ELF-1 (cell line): ENCODE measurements around the gene MYRIP.
"Not testable (repeated sequence)": the region's sequence is repeated elsewhere in the genome, so short reads cannot be mapped to it uniquely, and the experiment has no call there.

ENCODE experiments used
- DNase-seq: peaks from one replicate; pipeline ENCODE4 v3.0.0-alpha.2; 2016; ENCODE audit warnings: low read depth, low spot score

The MYRIP gene

GRCh38 chr3:40035177-40035576, 225.8 kb downstream of the MYRIP start:
- DNase-seq, result no peak

DNA sequence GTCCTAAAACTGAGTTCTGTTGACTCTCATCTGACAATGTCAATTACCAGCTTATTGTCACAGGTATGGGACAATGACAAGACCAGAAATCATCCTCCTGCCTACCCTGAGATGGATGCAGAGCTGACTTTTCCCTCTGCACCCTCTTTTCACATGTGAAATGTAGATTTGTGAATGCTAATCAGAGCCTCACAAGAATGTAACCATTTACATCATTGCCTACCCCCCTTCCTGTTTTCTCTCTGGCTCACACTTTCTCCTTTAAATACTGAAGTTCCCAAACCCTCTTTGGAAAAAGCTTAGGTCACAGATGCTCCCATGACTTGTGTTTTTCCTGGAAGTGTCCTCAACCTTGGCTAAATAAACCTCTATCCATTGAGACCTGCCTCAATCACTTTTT, 228.2 kb downstream of the MYRIP start:
- no peak for DNase-seq

GRCh38 chr3:40042752-40043443, 233.5 kb downstream of the MYRIP start:
- no peak for DNase-seq

GRCh38 chr3:40043444-40043755, 234.0 kb downstream of the MYRIP start:
- DNase-seq, result no peak

DNA sequence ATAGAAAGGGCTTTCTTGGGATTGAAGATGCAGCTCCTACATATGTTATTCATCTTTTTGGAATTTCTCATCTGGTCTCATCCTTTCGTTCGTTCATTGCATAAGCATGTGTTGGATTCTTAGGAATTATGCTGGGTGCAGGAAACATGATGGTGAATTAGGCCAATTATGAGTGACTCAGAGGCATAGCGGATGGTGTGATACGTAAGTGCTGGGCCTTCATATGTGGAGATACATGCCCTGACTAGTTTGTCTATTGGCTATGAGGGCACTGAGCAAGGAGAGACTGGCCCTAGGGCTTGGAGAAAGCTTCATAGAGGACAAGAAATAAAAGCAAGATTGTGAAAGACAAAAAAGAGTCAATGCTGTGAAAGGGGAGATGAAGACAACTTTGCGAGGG, 235.1 kb downstream of the MYRIP start:
- DNase-seq, result no peak

DNA sequence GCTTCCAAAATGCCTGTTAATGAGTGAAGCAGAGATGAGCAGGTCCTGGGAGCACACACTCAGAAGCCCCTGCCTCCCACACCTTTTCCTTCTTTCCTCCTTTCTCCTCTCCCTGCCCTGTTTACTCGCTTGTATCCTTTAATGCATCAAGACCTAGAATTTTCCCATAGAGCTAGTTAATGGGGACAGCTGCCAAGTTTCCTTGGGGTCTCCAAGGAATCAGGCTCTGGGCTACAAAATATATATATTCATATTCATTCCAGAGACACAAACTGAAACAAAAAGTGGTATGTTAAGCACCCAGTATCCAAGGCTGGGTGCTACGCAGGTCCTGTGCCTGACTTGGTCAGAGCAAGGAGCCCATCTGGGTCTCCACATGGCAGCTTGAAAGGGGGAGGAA, 235.6 kb downstream of the MYRIP start:
- DNase-seq, result no peak

GRCh38 chr3:40046149-40046548, 236.7 kb downstream of the MYRIP start:
- DNase-seq, result no peak

- no peak for DNase-seq
Observed at GRCh38 chr3:40047406-40047805, 238.0 kb downstream of the MYRIP start.

DNA sequence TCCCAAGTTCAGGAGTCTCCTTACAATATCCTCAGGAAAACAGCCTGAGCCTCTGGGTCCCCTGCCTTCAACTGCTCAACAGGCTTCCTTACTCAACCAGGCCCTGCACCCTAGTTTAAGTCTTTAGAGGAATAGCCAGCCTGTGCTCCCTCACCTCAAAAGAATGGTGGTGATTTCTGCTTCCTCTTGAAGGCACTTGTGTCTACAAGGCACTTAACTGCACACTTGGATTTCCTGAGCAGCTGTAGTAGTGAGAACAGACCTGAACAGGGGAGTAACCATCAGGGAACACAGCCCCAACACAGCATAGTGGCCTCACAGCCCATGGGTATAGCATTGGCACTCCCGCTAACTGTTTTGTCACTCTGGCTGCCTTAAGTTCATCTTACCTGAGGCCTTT, 244.3 kb downstream of the MYRIP start:
- DNase-seq, result no peak

- no peak for DNase-seq
Observed at GRCh38 chr3:40054568-40055222, 245.3 kb downstream of the MYRIP start.

DNA sequence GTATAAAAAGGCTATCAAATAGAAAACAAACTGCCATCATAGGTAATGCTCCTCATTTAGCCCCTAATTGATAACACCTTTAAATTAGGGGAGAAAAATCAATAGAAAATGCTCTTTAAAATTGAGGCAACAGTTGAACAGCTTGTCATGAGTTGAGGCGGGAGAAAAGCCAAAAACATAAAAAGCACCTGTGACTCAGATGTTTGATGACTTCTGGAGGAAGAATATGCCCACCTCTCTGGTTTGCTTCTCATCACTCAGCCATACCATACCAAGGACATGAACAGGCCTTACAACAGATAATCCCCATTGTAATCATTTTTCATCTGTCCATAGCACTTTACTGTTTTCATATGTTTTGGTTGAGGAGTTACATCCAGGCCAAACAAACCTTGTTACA, 246.0 kb downstream of the MYRIP start:
- no peak for DNase-seq

DNA sequence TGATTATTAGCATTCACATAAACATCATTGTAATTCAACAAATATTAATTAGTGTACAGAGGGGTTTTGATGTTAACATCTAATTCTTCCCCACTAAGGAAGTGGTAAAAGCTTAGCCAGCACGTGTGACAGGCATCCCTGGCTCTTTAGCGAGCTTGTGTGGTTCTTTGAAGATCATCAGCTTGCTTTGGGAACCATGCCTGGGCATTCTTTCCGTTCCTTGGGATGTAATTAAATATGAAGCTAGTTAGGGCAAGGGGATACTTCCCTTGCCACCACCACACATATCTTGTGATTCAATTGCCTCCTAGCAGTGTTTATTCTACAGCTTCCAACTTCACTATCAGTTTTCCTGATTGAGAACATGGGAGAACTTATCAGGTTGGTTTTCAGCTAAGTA, 246.5 kb downstream of the MYRIP start:
- no peak for DNase-seq

GRCh38 chr3:40057077-40057476, 247.7 kb downstream of the MYRIP start:
- DNase-seq, result no peak

GRCh38 chr3:40057786-40058185, 248.4 kb downstream of the MYRIP start:
- DNase-seq, result no peak

- no peak for DNase-seq
Observed at GRCh38 chr3:40068636-40069035, 259.2 kb downstream of the MYRIP start.

GRCh38 chr3:40070816-40071215, 261.4 kb downstream of the MYRIP start:
- no peak for DNase-seq

DNA sequence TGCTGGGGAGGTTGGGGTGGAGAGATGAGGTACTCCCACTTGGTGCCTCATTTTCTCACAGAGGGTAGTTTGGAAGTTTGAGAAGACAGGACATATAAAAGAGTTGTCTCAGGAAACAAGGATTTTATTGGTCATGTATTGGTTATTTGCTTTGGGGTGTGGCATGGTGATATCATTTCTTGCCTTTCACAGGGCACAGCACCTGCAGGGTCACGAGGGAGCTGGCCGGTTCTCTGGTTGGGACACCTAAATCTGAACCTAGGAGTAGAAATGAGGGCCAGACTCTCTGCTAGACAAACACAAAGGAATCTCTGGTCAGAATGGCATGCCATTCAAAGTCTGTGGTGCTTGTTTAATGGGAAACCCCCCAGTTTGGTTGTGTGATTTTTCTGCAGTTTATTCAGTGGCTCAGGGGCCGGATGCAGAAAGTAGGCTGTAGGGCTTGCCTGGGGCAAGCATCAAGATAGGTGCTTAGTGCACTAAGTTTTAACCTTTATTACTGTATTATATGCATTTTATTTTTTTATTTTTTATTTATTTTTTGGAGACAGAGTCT, 262.4 kb downstream of the MYRIP start:
- no peak for DNase-seq

- DNase-seq, result peak; percentile 68
Observed at GRCh38 chr3:40073310-40074007, 264.1 kb downstream of the MYRIP start.

DNA sequence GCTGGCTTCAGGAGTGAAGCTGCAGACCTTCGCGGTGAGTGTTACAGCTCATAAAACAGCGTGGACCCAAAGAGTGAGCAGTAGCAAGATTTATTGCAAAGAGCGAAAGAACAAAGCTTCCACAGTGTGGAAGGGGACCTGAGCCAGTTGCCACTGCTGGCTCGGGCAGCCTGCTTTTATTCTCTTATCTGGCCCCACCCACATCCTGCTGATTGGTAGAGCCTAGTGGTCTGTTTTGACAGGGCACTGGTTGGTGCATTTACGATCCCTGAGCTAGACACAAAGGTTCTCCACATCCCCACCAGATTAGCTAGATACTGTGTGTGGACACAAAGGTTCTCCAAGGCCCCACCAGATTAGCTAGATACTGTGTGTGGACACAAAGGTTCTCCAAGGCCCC, 267.7 kb downstream of the MYRIP start:
- DNase-seq, result not testable (repeated sequence)

DNA sequence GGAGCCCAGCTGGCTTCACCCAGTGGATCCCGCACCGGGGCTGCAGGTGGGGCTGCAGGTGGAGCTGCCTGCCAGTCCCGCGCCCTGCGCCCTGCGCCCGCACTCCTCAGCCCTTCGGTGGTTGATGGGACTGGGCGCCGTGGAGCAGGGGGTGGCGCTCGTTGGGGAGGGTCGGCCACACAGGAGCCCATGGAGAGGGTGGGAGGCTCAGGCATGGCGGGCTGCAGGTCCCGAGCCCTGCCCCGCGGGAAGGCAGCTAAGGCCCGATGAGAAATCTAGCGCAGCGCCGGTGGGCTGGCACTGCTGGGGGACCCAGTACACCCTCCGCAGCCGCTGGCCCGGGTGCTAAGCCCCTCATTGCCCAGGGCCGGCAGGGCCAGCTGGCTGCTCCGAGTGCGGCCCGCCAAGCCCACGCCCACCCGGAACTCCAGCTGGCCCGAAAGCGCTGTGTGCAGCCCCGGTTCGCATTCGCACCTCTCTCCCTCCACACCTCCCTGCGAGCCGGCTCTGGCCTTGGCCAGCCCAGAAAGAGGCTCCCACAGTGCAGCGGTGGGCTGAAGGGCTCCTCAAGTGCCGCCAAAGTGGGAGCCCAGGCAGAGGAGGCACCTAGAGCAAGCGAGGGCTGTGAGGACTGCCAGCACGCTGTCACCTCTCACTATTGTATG, 268.6 kb downstream of the MYRIP start:
- not testable (repeated sequence) for DNase-seq

DNA sequence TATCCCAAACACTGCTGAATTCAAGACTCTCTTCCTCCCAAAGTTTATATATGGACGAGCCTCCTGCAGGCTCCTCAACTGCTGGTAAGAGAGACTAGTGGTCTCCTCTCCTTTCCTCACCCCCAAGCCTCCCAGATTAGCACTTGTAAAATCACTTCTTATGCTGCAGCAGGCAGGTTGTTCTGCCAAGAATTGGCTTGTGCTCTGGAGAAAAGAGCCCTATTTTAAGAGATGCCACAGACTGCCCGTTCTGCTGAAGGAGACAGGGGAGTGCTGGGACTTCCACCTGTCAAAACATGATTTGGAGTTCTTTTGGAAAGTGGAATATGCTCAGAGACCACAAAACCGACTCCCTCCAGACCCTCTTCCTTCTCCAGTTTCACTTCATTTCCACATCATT, 269.2 kb downstream of the MYRIP start:
- DNase-seq, result no peak

DNA sequence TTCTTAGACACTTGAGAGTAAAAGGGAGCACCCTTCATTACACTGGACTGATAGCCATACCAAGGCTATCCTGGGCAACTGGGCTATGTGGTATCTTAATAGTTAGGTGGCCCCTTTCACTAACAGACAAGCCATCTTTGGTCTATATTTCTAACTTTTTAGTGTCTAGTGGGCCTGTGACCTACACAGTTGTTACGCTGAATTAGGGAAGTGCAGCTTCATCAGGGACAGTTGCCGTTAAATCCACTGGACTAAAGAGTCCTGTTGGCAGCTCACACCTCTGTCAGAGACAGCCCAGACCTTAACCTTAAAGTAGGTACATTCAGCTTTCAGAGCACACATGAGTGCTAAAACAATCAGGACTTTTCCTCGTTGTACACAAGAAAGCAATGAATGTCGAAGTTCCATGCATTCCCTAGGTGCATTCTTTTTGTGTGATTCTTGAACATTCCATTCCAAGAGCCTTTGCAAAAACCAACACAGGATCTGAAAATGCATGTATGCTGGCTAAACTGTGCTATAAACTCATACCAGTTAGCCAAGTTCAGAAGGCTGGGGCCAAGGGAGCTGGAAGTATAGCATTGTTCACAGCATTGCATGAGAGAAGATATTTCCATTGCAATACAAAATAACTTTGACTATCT, 269.9 kb downstream of the MYRIP start:
- DNase-seq, result no peak
